GM15510 (cell line): ENCODE results near the gene NR3C2.

Experiments used
- POLR2A ChIP-seq: IDR thresholded peaks from 3 replicates; pipeline ENCODE4 v1.6.1; 2011; ENCODE audit warnings: borderline replicate concordance; ENCODE audit not compliant: insufficient read length; ENCODE audit errors: extremely low read depth

Gene NR3C2

GRCh38 chr4:148092316-148093014 is 349.7 kb downstream of the NR3C2 start:
- TF ChIP-seq POLR2A = no peak

GRCh38 chr4:148091896-148092295 is 350.3 kb downstream of the NR3C2 start:
- TF ChIP-seq POLR2A = no peak

- no peak for TF ChIP-seq POLR2A
Observed at GRCh38 chr4:148090503-148091476, 351.4 kb downstream of the NR3C2 start.

- no peak for TF ChIP-seq POLR2A
Observed at GRCh38 chr4:148090029-148090428, 352.2 kb downstream of the NR3C2 start.

- TF ChIP-seq POLR2A = no peak
Observed at GRCh38 chr4:148089624-148090023, 352.6 kb downstream of the NR3C2 start.

GRCh38 chr4:148081745-148082144 is 360.5 kb downstream of the NR3C2 start:
- TF ChIP-seq POLR2A = no peak

- TF ChIP-seq POLR2A = no peak
Observed at GRCh38 chr4:148081267-148081666, 360.9 kb downstream of the NR3C2 start.

- TF ChIP-seq POLR2A = no peak
Observed at GRCh38 chr4:148079961-148080360, 362.3 kb downstream of the NR3C2 start.

- no peak for TF ChIP-seq POLR2A
Observed at GRCh38 chr4:148078061-148078460, 364.2 kb downstream of the NR3C2 start.

- TF ChIP-seq POLR2A = no peak
Observed at GRCh38 chr4:148077581-148077980, 364.6 kb downstream of the NR3C2 start.

- no peak for TF ChIP-seq POLR2A
Observed at GRCh38 chr4:148076964-148077363, 365.2 kb downstream of the NR3C2 start.

- TF ChIP-seq POLR2A = no peak
Observed at GRCh38 chr4:148075438-148075837, 366.8 kb downstream of the NR3C2 start.

GRCh38 chr4:148074462-148074861 is 367.8 kb downstream of the NR3C2 start:
- no peak for TF ChIP-seq POLR2A

- TF ChIP-seq POLR2A = no peak
Observed at GRCh38 chr4:148073349-148073748, 368.9 kb downstream of the NR3C2 start.

GRCh38 chr4:148072789-148073188 is 369.4 kb downstream of the NR3C2 start:
- no peak for TF ChIP-seq POLR2A
